GM19395 (cell line): ENCODE results near the gene PSMG1.

Source experiments
- ATAC-seq: cut with Tn5 transposase; IDR thresholded peaks from one replicate; pipeline ENCODE4 v1.9.1; 2021; ENCODE audit warnings: mild to moderate bottlenecking, moderate library complexity; ENCODE audit not compliant: unreplicated experiment

Gene PSMG1

GRCh38 chr21:39125752-39126485 lies 57.3 kb downstream of the PSMG1 start:
- no peak for ATAC-seq
